Stimulated activated CD4-positive, alpha-beta T cell treated with anti-CD3 and anti-CD28 coated beads, TNF-alpha, amount 100 ng/mL, for 24 hours (primary cell): ENCODE measurements around the gene PRKG1.

ENCODE experiments used
- DNase-seq, 3 experiments: peaks; one replicate each; pipeline ENCODE4 v3.0.0-alpha.2; 2020; ENCODE audit warnings: low read depth in 3 of 3

The PRKG1 gene

GRCh38 chr10:51802030-51802429, 727.7 kb downstream of the PRKG1 start:
- DNase-seq, result no peak

- DNase-seq, result no peak
Observed at GRCh38 chr10:51804866-51805265, 730.6 kb downstream of the PRKG1 start.

GRCh38 chr10:51806079-51806835, 732.0 kb downstream of the PRKG1 start:
- no peak for DNase-seq

GRCh38 chr10:51808187-51808586, 733.9 kb downstream of the PRKG1 start:
- no peak for DNase-seq

- DNase-seq, result no peak
Observed at GRCh38 chr10:51815723-51816122, 741.4 kb downstream of the PRKG1 start.

- no peak for DNase-seq
Observed at GRCh38 chr10:51821045-51821444, 746.8 kb downstream of the PRKG1 start.

GRCh38 chr10:51821745-51822144, 747.5 kb downstream of the PRKG1 start:
- no peak for DNase-seq

GRCh38 chr10:51832652-51833383, 758.5 kb downstream of the PRKG1 start:
- DNase-seq, result no peak

- DNase-seq, result no peak
Observed at GRCh38 chr10:51834548-51834947, 760.3 kb downstream of the PRKG1 start.

GRCh38 chr10:51838471-51838870, 764.2 kb downstream of the PRKG1 start:
- DNase-seq, result no peak

- no peak for DNase-seq
Observed at GRCh38 chr10:51843966-51844365, 769.7 kb downstream of the PRKG1 start.

GRCh38 chr10:51846856-51847506, 772.7 kb downstream of the PRKG1 start:
- no peak for DNase-seq

GRCh38 chr10:51852297-51852696, 778.0 kb downstream of the PRKG1 start:
- no peak for DNase-seq

- no peak for DNase-seq
Observed at GRCh38 chr10:51857305-51857704, 783.0 kb downstream of the PRKG1 start.

GRCh38 chr10:51860257-51860656, 786.0 kb downstream of the PRKG1 start:
- no peak for DNase-seq

GRCh38 chr10:51861051-51861450, 786.8 kb downstream of the PRKG1 start:
- DNase-seq, result no peak

- no peak for DNase-seq
Observed at GRCh38 chr10:51861731-51862130, 787.4 kb downstream of the PRKG1 start.

- no peak for DNase-seq
Observed at GRCh38 chr10:51862149-51862548, 787.9 kb downstream of the PRKG1 start.

- no peak for DNase-seq
Observed at GRCh38 chr10:51867956-51868355, 793.7 kb downstream of the PRKG1 start.

GRCh38 chr10:51874131-51874530, 799.8 kb downstream of the PRKG1 start:
- no peak for DNase-seq

GRCh38 chr10:51875610-51876009, 801.3 kb downstream of the PRKG1 start:
- DNase-seq, result no peak

GRCh38 chr10:51876503-51876902, 802.2 kb downstream of the PRKG1 start:
- DNase-seq, result no peak

GRCh38 chr10:51876979-51877378, 802.7 kb downstream of the PRKG1 start:
- no peak for DNase-seq
